Gastroesophageal sphincter (tissue), 4 donors: Measurements from ENCODE around the gene MYO18B. TPM values are rescaled to one million over a fixed set of nuclear protein-coding genes. Genes with fewer than 3 reads are reported as not detected.

Experiments
- ATAC-seq: fragments of 150-250 bp; one replicate; pipeline ENCODE4 v1.9.1; 2016; ENCODE audit warnings: mild to moderate bottlenecking, moderate library complexity
- H3K27ac ChIP-seq, 4 donors: fragments of 200-600 bp; sonication (generic) in 3 of 4; 1 replicate in 3 of 4; 2 replicates in 1 of 4; pipeline ENCODE4 v1.5.1; 2016 to 2019
- H3K27me3 ChIP-seq: fragments of 200-600 bp; sonication (generic); one replicate; pipeline ENCODE4 v1.5.1; 2019
- H3K36me3 ChIP-seq, 2 donors: fragments of 200-600 bp; sonication (generic); one replicate each; pipeline ENCODE4 v1.5.1; 2019; ENCODE audit warnings: control low read depth in 1 of 2
- H3K4me1 ChIP-seq, 3 donors: fragments of 200-600 bp; sonication (generic); 1 replicate in 2 of 3; 2 replicates in 1 of 3; pipeline ENCODE4 v1.5.1; 2016 to 2019; ENCODE audit warnings: control low read depth in 2 of 3
- H3K4me3 ChIP-seq, 2 donors: fragments of 200-600 bp; sonication (generic); one replicate each; pipeline ENCODE4 v1.5.1; 2019; ENCODE audit warnings: mild to moderate bottlenecking in 1 of 2, moderate library complexity in 1 of 2
- H3K9me3 ChIP-seq, 3 donors: fragments of 200-600 bp; sonication (generic); one replicate each; pipeline ENCODE4 v1.5.1; 2017 to 2019; ENCODE audit warnings: control low read depth in 2 of 3
- CTCF ChIP-seq, 4 experiments: fragments of 200-600 bp in 2 of 4; fragments of 450-650 bp in 2 of 4; sonication (generic) in 1 of 4; IDR thresholded peaks; one replicate each; pipeline ENCODE4 v1.5.1; 2017 to 2019; ENCODE audit warnings: antibody characterized with exemption in 4 of 4, mild to moderate bottlenecking in 2 of 4, moderate library complexity in 2 of 4
- EP300 ChIP-seq: sonication (generic); formaldehyde crosslinking; IDR thresholded peaks from one replicate; pipeline ENCODE4 v1.6.1; 2017; ENCODE audit warnings: antibody characterized with exemption, mild to moderate bottlenecking
- POLR2A ChIP-seq, 2 donors: fragments of 450-650 bp; IDR thresholded peaks; one replicate each; pipeline ENCODE4 v1.6.1; 2017; ENCODE audit warnings: antibody characterized with exemption in 2 of 2, mild to moderate bottlenecking in 2 of 2, moderate library complexity in 1 of 2
- POLR2AphosphoS5 ChIP-seq: sonication (generic); formaldehyde crosslinking; IDR thresholded peaks from one replicate; pipeline ENCODE4 v1.6.1; 2017; ENCODE audit warnings: antibody characterized with exemption
- WGBS, 2 donors: methylation state at CpG; one replicate each; pipeline ENCODE4 v1.1.5; 2018; ENCODE audit warnings: low coverage in 1 of 2; 5-methylcytosine and 5-hydroxymethylcytosine counted together
- total RNA-seq, 4 donors: library from RNA; depleted of rRNA; stranded (reverse); fragments of >200 nt; gene quantifications; one replicate each; pipeline ENCODE4 v1.1.0, GENCODE V29; 2016

The MYO18B gene
- total RNA-seq, 4 donors from 2014 or later, result 0.19 to 6.9 (median 1.4) TPM; not detected in 1

- peaks cover 33% of the 10 kb centered on the region for H3K27me3 ChIP-seq
- no peak overlapping the region for H3K27ac ChIP-seq
- no peaks in the 10 kb centered on the region for H3K4me1 ChIP-seq
- no peak for ATAC-seq
- WGBS, 2 donors, result 100% methylated on average over 1 of the region's 2 CpGs; no CpG with 5 or more reads in 1 of the 2 donors
- TF ChIP-seq CTCF (IDR thresholded peaks at IDR 0.05) (no peak), EP300 (no peak), POLR2A (IDR thresholded peaks at IDR 0.05) (no peak), POLR2AphosphoS5 (no peak)
- H3K4me3 ChIP-seq, result no peak overlapping the region
- no peaks in the 10 kb centered on the region for H3K9me3 ChIP-seq
- no peaks in the 10 kb centered on the region for H3K36me3 ChIP-seq
Observed at GRCh38 chr22:25779426-25779825, 37.4 kb downstream of the MYO18B start.

GRCh38 chr22:25779890-25780289 lies 37.9 kb downstream of the MYO18B start:
- Histone ChIP-seq H3K9me3 (no peaks in the 10 kb centered on the region), H3K27ac (no peak overlapping the region), H3K27me3 (peaks cover 33% of the 10 kb centered on the region), H3K36me3 (no peaks in the 10 kb centered on the region), H3K4me3 (no peak overlapping the region), H3K4me1 (no peaks in the 10 kb centered on the region)
- TF ChIP-seq CTCF (IDR thresholded peaks at IDR 0.05) (no peak), POLR2A (IDR thresholded peaks at IDR 0.05) (no peak), EP300 (no peak), POLR2AphosphoS5 (no peak)
- no peak for ATAC-seq
- WGBS, 2 donors, result 71% methylated on average over 1 of the region's 13 CpGs; no CpG with 5 or more reads in 1 of the 2 donors

- Histone ChIP-seq H3K9me3 (no peaks in the 10 kb centered on the region), H3K27me3 (peaks cover 37% of the 10 kb centered on the region), H3K27ac (no peak overlapping the region), H3K4me1 (no peaks in the 10 kb centered on the region), H3K36me3 (no peaks in the 10 kb centered on the region), H3K4me3 (no peak overlapping the region)
- no peak for TF ChIP-seq EP300
- no peak for TF ChIP-seq CTCF (IDR thresholded peaks at IDR 0.05)
- TF ChIP-seq POLR2A (IDR thresholded peaks at IDR 0.05), result no peak
- peak; percentile 11 for TF ChIP-seq POLR2AphosphoS5
- WGBS, 2 donors, result 24 to 74% methylated on average over 7 to 11 of the region's 11 CpGs
- ATAC-seq, result no peak
Observed at GRCh38 chr22:25780673-25781072, 38.7 kb downstream of the MYO18B start.

GRCh38 chr22:25781801-25782200 lies 39.8 kb downstream of the MYO18B start:
- Histone ChIP-seq H3K9me3 (no peaks in the 10 kb centered on the region), H3K4me3 (no peak overlapping the region), H3K27ac (no peak overlapping the region), H3K27me3 (peaks cover 37% of the 10 kb centered on the region), H3K36me3 (no peaks in the 10 kb centered on the region), H3K4me1 (no peaks in the 10 kb centered on the region)
- TF ChIP-seq CTCF (IDR thresholded peaks at IDR 0.05), result no peak
- no peak for TF ChIP-seq EP300
- TF ChIP-seq POLR2AphosphoS5, result no peak
- no peak for TF ChIP-seq POLR2A (IDR thresholded peaks at IDR 0.05)
- no peak for ATAC-seq
- WGBS, 2 donors, result 72 to 89% methylated on average over 3 to 4 of the region's 8 CpGs

GRCh38 chr22:25782831-25783230 lies 40.8 kb downstream of the MYO18B start:
- H3K4me1 ChIP-seq, result no peaks in the 10 kb centered on the region
- no peaks in the 10 kb centered on the region for H3K36me3 ChIP-seq
- 54 to 86% methylated on average over 1 to 2 of the region's 2 CpGs for WGBS, 2 donors
- H3K9me3 ChIP-seq, result no peaks in the 10 kb centered on the region
- H3K27me3 ChIP-seq, result peaks cover 37% of the 10 kb centered on the region
- H3K4me3 ChIP-seq, result no peak overlapping the region
- no peak for ATAC-seq
- TF ChIP-seq POLR2A (IDR thresholded peaks at IDR 0.05), result no peak
- no peak for TF ChIP-seq POLR2AphosphoS5
- no peak for TF ChIP-seq EP300
- no peak overlapping the region for H3K27ac ChIP-seq
